Calu3 (cell line): Measurements from ENCODE around the gene ASCL5. TPM values are rescaled to one million over a fixed set of nuclear protein-coding genes. Genes with fewer than 3 reads are reported as not detected.

Experiments
- BruUV-seq: library from RNA; stranded (reverse); fragments of 400-500 nt; replicated peaks from 2 replicates; lab custom pipeline; 2021; lab: Mats Ljungman, UMichigan
- CTCF ChIA-PET: fragments of 300-600 bp; sonication (Branson Sonifier 250); formaldehyde crosslinking; loops from one replicate; lab custom pipeline; 2022; ENCODE audit warnings: antibody characterized with exemption; lab: Charles Lee
- DNase-seq: peaks from one replicate; pipeline ENCODE4 v3.0.0; 2022
- H3K27ac Mint-ChIP-seq: one replicate; pipeline ENCODE4 v1.8.0; 2022; ENCODE audit warnings: mixed read lengths; ENCODE audit not compliant: unreplicated experiment
- H3K27me3 Mint-ChIP-seq: one replicate; pipeline ENCODE4 v1.8.0; 2022; ENCODE audit warnings: mixed read lengths; ENCODE audit not compliant: unreplicated experiment
- H3K36me3 Mint-ChIP-seq: one replicate; pipeline ENCODE4 v1.8.0; 2022; ENCODE audit warnings: mild to moderate bottlenecking, moderate library complexity, mixed read lengths; ENCODE audit not compliant: insufficient read depth, unreplicated experiment
- H3K4me1 Mint-ChIP-seq: one replicate; pipeline ENCODE4 v1.8.0; 2022; ENCODE audit warnings: mild to moderate bottlenecking, low read depth, mixed read lengths; ENCODE audit not compliant: unreplicated experiment
- H3K4me3 Mint-ChIP-seq: one replicate; pipeline ENCODE4 v1.8.0; 2022; ENCODE audit warnings: mild to moderate bottlenecking, low read depth, moderate library complexity, mixed read lengths; ENCODE audit not compliant: unreplicated experiment
- H3K9me3 Mint-ChIP-seq: one replicate; pipeline ENCODE4 v1.8.0; 2022; ENCODE audit warnings: low read depth, mixed read lengths; ENCODE audit not compliant: unreplicated experiment
- intact Hi-C: fragments of 100-400 bp; cut with micrococcal nuclease; formaldehyde crosslinking; loops from one replicate; pipeline ENCODE4 v1.10.0; 2022; ENCODE audit not compliant: unreplicated experiment
- total RNA-seq: library from RNA; stranded (reverse); gene quantifications from 2 replicates; pipeline ENCODE4 v1.2.3, GENCODE V29; 2022
- TF ChIP-seq, protein P1 (sequence below): fragments of 200-600 bp; IDR thresholded peaks from one replicate; pipeline ENCODE4 v1.8.0; 2022; ENCODE audit warnings: antibody characterized with exemption; ENCODE audit not compliant: unreplicated experiment

The ASCL5 gene
- total RNA-seq, 1 experiment from 2014 or later = not detected

DNA sequence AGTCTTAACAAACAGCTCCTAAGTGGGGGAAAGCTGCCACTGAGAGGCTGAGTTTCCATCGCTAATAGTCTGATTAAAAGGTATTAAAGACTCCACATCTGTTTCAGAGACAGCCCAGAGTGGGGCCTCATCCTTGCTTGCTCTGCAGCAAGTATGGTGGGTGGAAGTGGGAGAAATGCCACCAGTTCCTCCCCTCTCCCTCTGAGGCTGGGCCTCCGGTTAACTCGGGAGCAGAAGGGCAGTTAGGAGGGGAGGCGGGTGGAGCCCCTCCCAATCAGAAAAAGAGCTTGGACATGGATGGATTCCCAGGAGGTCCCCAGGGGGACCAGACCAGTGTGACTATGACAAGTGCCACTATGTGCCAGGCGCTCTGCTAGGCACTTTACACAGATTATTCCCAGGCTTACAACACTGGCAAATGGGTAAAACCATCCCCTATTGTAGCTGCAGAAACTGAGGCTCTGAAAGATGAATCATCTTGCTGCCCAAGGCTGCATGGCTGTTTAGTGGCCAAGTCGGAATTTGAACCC is 11.4 kb upstream of the ASCL5 start:
- intact Hi-C loops = no loop called here
- Mint-ChIP-seq H3K4me1 (no peaks in the 10 kb centered on the region), H3K36me3 (peaks cover 28% of the 10 kb centered on the region), H3K27me3 (no peaks in the 10 kb centered on the region), H3K4me3 (no peak overlapping the region), H3K9me3 (no peaks in the 10 kb centered on the region), H3K27ac (no peak overlapping the region)
- CTCF ChIA-PET = no interaction called here
- TF ChIP-seq, protein P1, sequence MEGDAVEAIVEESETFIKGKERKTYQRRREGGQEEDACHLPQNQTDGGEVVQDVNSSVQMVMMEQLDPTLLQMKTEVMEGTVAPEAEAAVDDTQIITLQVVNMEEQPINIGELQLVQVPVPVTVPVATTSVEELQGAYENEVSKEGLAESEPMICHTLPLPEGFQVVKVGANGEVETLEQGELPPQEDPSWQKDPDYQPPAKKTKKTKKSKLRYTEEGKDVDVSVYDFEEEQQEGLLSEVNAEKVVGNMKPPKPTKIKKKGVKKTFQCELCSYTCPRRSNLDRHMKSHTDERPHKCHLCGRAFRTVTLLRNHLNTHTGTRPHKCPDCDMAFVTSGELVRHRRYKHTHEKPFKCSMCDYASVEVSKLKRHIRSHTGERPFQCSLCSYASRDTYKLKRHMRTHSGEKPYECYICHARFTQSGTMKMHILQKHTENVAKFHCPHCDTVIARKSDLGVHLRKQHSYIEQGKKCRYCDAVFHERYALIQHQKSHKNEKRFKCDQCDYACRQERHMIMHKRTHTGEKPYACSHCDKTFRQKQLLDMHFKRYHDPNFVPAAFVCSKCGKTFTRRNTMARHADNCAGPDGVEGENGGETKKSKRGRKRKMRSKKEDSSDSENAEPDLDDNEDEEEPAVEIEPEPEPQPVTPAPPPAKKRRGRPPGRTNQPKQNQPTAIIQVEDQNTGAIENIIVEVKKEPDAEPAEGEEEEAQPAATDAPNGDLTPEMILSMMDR = no peak
- no peak for DNase-seq
- BruUV-seq = no TSS peak

DNA sequence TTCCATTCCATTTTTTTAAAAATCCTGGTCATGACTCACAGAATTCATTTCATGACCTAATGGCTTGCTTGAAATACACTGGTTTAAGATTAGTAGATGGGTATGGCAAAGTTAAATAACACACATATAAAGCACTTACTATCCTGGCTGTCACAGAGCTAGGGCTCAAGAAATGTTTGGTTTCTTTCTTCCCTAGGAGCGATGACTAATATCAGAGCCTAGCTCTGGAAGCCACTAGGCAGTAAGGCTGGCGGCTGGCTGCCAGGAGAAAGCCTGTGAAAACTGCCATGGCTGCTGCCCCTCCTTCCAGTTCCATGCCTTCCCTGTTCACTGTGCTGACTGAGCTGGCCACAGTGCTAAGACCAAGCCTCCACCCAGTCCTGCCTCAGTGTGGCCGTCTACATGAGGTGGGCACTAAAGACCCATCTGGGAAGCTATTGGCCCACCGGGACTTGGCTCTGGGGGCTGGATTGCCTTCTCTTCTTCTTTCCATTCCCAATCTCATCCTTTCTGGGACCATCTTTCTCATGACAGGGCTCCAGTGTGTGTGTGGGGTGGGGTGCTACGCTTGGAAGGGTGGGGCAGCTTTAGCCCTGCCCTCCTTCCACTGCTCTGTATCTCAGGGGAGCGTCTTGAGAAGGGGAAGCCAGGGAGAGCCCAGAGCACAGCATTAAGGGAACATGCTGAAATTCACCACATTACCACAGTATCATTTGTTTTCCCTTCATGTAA is 10.8 kb upstream of the ASCL5 start:
- Mint-ChIP-seq H3K27ac (no peak overlapping the region), H3K36me3 (peaks cover 28% of the 10 kb centered on the region), H3K9me3 (no peaks in the 10 kb centered on the region), H3K4me1 (no peaks in the 10 kb centered on the region), H3K4me3 (no peak overlapping the region), H3K27me3 (no peaks in the 10 kb centered on the region)
- CTCF ChIA-PET = no interaction called here
- BruUV-seq = no TSS peak
- TF ChIP-seq, protein P1 = no peak
- intact Hi-C loops = no loop called here
- DNase-seq = no peak

DNA sequence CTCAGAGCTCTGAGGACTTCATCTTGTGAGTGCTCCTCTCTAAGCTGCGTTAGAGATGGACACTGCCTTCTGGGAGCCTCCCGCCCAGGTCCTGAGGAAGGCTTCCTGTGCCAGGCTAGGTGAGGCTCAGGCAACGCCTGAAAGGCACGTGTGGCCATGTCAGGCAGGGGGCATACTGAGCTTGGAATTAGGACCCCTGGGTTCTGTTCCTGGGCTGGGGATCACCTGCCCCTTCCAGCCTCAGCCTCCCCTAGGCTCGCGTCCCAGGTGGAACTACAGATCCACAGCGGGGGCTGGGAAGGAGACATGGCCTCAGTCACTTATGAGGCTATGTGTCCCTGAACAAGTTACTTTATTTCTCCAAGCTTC is 10.0 kb upstream of the ASCL5 start:
- Mint-ChIP-seq H3K27me3 (no peaks in the 10 kb centered on the region), H3K9me3 (no peaks in the 10 kb centered on the region), H3K4me1 (no peaks in the 10 kb centered on the region), H3K4me3 (no peak overlapping the region), H3K27ac (no peak overlapping the region), H3K36me3 (peaks cover 28% of the 10 kb centered on the region)
- CTCF ChIA-PET = interaction anchor here (0.6 to 1.2 kb wide), 4 partner anchors 17 to 52 kb away, joined by 3 to 4 read pairs (median 3); partner anchors contain the start of gene TMEM9
- no peak for DNase-seq
- intact Hi-C loops = no loop called here
- TF ChIP-seq, protein P1 = no peak
- no TSS peak for BruUV-seq

DNA sequence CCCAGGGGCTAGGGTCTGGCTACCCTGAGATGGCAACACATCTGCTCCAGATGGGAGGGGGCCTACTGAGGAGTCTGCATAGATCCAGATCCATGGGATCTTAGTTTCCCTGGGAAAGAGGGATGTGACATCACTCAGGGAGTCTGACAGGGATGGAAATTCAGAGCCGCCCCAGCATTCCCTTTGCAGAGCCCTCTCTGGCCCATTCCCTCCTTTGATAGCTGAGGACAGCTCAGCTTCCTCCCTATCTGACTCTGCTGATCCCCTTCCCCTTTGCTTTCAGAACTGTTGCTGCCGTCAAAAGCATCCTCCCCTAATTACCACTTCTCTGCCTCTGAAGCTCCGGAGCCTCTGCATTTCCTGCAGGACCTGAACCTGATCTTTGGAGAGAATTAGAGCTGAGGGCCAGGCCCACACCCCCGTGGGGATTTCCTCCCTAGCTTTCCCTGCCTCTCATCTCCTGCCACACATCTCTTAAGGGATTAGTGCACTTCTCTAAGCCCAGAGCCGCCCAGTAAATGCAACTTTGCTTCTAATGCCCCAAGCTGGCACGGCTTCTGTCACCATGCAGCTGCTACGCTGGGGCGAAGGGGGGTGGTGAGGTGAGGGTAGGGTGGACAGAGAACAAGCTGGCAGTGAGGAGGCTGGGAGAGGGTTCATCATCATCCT is 9.5 kb upstream of the ASCL5 start:
- no TSS peak for BruUV-seq
- no peaks in the 10 kb centered on the region for H3K4me1 Mint-ChIP-seq
- no peaks in the 10 kb centered on the region for H3K27me3 Mint-ChIP-seq
- no peak overlapping the region for H3K27ac Mint-ChIP-seq
- H3K4me3 Mint-ChIP-seq = no peak overlapping the region
- CTCF ChIA-PET = interaction anchor here (0.6 to 1.2 kb wide), 4 partner anchors 18 to 51 kb away, joined by 3 to 4 read pairs (median 3); partner anchors contain the start of gene TMEM9
- DNase-seq = no peak
- peaks cover 30% of the 10 kb centered on the region for H3K36me3 Mint-ChIP-seq
- no peaks in the 10 kb centered on the region for H3K9me3 Mint-ChIP-seq
- intact Hi-C loops = no loop called here
- TF ChIP-seq, protein P1 = no peak
